A549 (cell line): ENCODE measurements around the gene CAB39. TPM values are rescaled to one million over a fixed set of nuclear protein-coding genes. Genes with fewer than 3 reads are reported as not detected.

Experiments used
- ATAC-seq, 2 experiments: fragments of 200-7000 bp in 1 of 2; fragments of >200 bp in 1 of 2; cut with Nextera tagmentation in 1 of 2; cut with Tn5 transposase in 1 of 2; 3 replicates each; pipeline versions ENCODE4 v1.8.0 to v1.9.1; 2018 to 2020; ENCODE audit warnings: mild to moderate bottlenecking in 1 of 2, moderate library complexity in 1 of 2
- CTCF ChIA-PET: fragments of 300-600 bp; sonication (Branson Sonifier 250); formaldehyde crosslinking; extraction: SDS; loops from one replicate; lab custom pipeline; 2021; ENCODE audit warnings: antibody characterized with exemption, inconsistent platforms; lab: Yijun Ruan, JAX
- POLR2A ChIA-PET: fragments of 350-600 bp; formaldehyde crosslinking; extraction: SDS; loops from one replicate; lab custom pipeline; 2021; ENCODE audit warnings: antibody characterized with exemption, inconsistent platforms; lab: Yijun Ruan, JAX
- DNase-seq, 2 experiments: peaks; one replicate each; pipeline versions ENCODE4 v3.0.0 to v3.0.0-alpha.2; 2011 to 2016; ENCODE audit warnings: low read depth in 1 of 2, low spot score in 1 of 2
- FAIRE-seq: peaks from 2 replicates; lab custom pipeline; 2011; peaks lifted over from hg19 to GRCh38; lab: Jason Lieb, UNC
- H3K27ac ChIP-seq, 2 experiments: fragments of >200 bp; sonication (Bioruptor Twin); formaldehyde crosslinking; 3 replicates each; pipeline ENCODE4 v1.5.1; 2016 to 2017
- H3K4me1 ChIP-seq: fragments of >200 bp; sonication (Bioruptor Twin); formaldehyde crosslinking; 3 replicates; pipeline ENCODE4 v1.6.1; 2016
- H3K4me2 ChIP-seq: fragments of >200 bp; sonication (Bioruptor Twin); formaldehyde crosslinking; 3 replicates; pipeline ENCODE4 v1.6.1; 2016
- H3K4me3 ChIP-seq: fragments of >200 bp; sonication (Bioruptor Twin); formaldehyde crosslinking; 3 replicates; pipeline ENCODE4 v1.5.1; 2016
- H3K9me3 ChIP-seq: fragments of >200 bp; sonication (Bioruptor Twin); formaldehyde crosslinking; 3 replicates; pipeline ENCODE4 v1.6.1; 2016
- CBX8 ChIP-seq: fragments of 200-600 bp; sonication (generic); IDR thresholded peaks from 2 replicates; pipeline ENCODE4 v1.6.1; 2016
- EHF ChIP-seq: fragments of 250-450 bp; sonication (Bioruptor Pico); IDR thresholded peaks from 2 replicates; pipeline ENCODE4 v1.5.0; 2020; ENCODE audit warnings: mild to moderate bottlenecking
- EP300 ChIP-seq, 2 experiments: fragments of >200 bp; sonication (Bioruptor Twin); formaldehyde crosslinking; IDR thresholded peaks; 2 replicates in 1 of 2; 3 replicates in 1 of 2; pipeline ENCODE4 v1.6.1; 2016 to 2017
- FOSL2 ChIP-seq, 2 experiments: fragments of 450-650 bp in 1 of 2; fragments of >200 bp in 1 of 2; sonication (Bioruptor Twin) in 1 of 2; formaldehyde crosslinking; IDR thresholded peaks; 2 replicates each; pipeline versions ENCODE4 v1.5.0 to v1.6.1; 2016 to 2020; ENCODE audit warnings: mild to moderate bottlenecking in 1 of 2, moderate library complexity in 1 of 2
- FOXS1 ChIP-seq: fragments of 250-450 bp; sonication (Bioruptor Pico); IDR thresholded peaks from 2 replicates; pipeline ENCODE4 v1.5.0; 2020; ENCODE audit warnings: mild to moderate bottlenecking, moderate library complexity
- GATA3 ChIP-seq: IDR thresholded peaks from 2 replicates; pipeline ENCODE4 v1.6.1; 2012; ENCODE audit warnings: borderline replicate concordance
- HES2 ChIP-seq: fragments of >200 bp; sonication (Bioruptor Twin); formaldehyde crosslinking; IDR thresholded peaks from 2 replicates; pipeline ENCODE4 v1.6.1; 2016
- HEYL ChIP-seq: fragments of 250-450 bp; sonication (Bioruptor Pico); IDR thresholded peaks from 2 replicates; pipeline ENCODE4 v1.8.0; 2021; ENCODE audit warnings: mild to moderate bottlenecking, moderate library complexity
- HOXB13 ChIP-seq: fragments of 250-450 bp; sonication (Bioruptor Pico); IDR thresholded peaks from 2 replicates; pipeline ENCODE4 v1.5.0; 2020; ENCODE audit warnings: low read depth, mild to moderate bottlenecking, moderate library complexity
- HOXB5 ChIP-seq: fragments of 250-450 bp; sonication (Bioruptor Pico); IDR thresholded peaks from 2 replicates; pipeline ENCODE4 v1.5.0; 2020; ENCODE audit warnings: mild to moderate bottlenecking, moderate library complexity
- JUNB ChIP-seq: fragments of >200 bp; sonication (Bioruptor Twin); formaldehyde crosslinking; IDR thresholded peaks from 2 replicates; pipeline ENCODE4 v1.6.1; 2016
- MAFK ChIP-seq: fragments of 450-650 bp; IDR thresholded peaks from 2 replicates; pipeline ENCODE4 v1.6.1; 2014; ENCODE audit not compliant: partially characterized antibody
- MAX ChIP-seq: IDR thresholded peaks from 2 replicates; pipeline ENCODE4 v1.6.1; 2012
- MYC ChIP-seq: IDR thresholded peaks from 2 replicates; pipeline ENCODE4 v1.6.1; 2012; ENCODE audit warnings: mild to moderate bottlenecking, inconsistent platforms, low read length, improper control_type of control experiment, borderline replicate concordance
- PBX3 ChIP-seq: IDR thresholded peaks from 2 replicates; pipeline ENCODE4 v1.6.1; 2012
- POLR2AphosphoS2 ChIP-seq: conservative IDR thresholded peaks from 2 replicates; pipeline ENCODE4 v1.6.1; 2012; ENCODE audit warnings: low read length, improper control_type of control experiment, inconsistent platforms
- RAD21 ChIP-seq, 2 experiments: fragments of >200 bp in 1 of 2; sonication (Bioruptor Twin) in 1 of 2; formaldehyde crosslinking in 1 of 2; IDR thresholded peaks in 1 of 2; conservative IDR thresholded peaks in 1 of 2; 2 replicates in 1 of 2; 3 replicates in 1 of 2; pipeline ENCODE4 v1.6.1; 2012 to 2018; ENCODE audit warnings: inconsistent platforms in 1 of 2
- RNF2 ChIP-seq: fragments of 200-600 bp; sonication (generic); IDR thresholded peaks from 2 replicates; pipeline ENCODE4 v1.6.1; 2016; ENCODE audit warnings: low read depth, mild to moderate bottlenecking, antibody characterized with exemption, moderate library complexity, borderline replicate concordance
- SREBF2 ChIP-seq: fragments of 450-650 bp; IDR thresholded peaks from 2 replicates; pipeline ENCODE4 v1.6.1; 2014; ENCODE audit warnings: mild to moderate bottlenecking, moderate library complexity
- TP53 ChIP-seq: fragments of 250-450 bp; sonication (Bioruptor Pico); IDR thresholded peaks from 2 replicates; pipeline ENCODE4 v1.5.0; 2021; ENCODE audit warnings: mild to moderate bottlenecking, moderate library complexity
- USF2 ChIP-seq: fragments of 450-650 bp; IDR thresholded peaks from 2 replicates; pipeline ENCODE4 v1.6.1; 2014; ENCODE audit warnings: antibody characterized with exemption
- ZC3H11A ChIP-seq: fragments of 450-650 bp; IDR thresholded peaks from 2 replicates; pipeline ENCODE4 v1.6.1; 2014; ENCODE audit warnings: antibody characterized with exemption, mild to moderate bottlenecking
- ZFP36 ChIP-seq: fragments of 450-650 bp; IDR thresholded peaks from 2 replicates; pipeline ENCODE4 v1.6.1; 2014; ENCODE audit warnings: borderline replicate concordance; ENCODE audit not compliant: partially characterized antibody
- ZSCAN20 ChIP-seq: fragments of 250-450 bp; sonication (Bioruptor Pico); IDR thresholded peaks from 2 replicates; pipeline ENCODE4 v1.8.0; 2022; ENCODE audit warnings: mild to moderate bottlenecking, moderate library complexity
- WGBS: methylation state at CpG from one replicate; pipeline ENCODE4 v1.1.6; 2017; ENCODE audit errors: missing lambda C conversion rate; 5-methylcytosine and 5-hydroxymethylcytosine counted together
- polyA plus RNA-seq, 4 experiments: library from polyadenylated mRNA; depleted of rRNA in 3 of 4; stranded (reverse); fragments of >200 nt; fragmentation: RNase III in 1 of 4; extraction: RNeasy Plus Mini Kit Qiagen cat#74134 plus additional on column Dnase treatment in 1 of 4; gene quantifications; 2 replicates in 3 of 4; 3 replicates in 1 of 4; pipeline ENCODE4 v1.2.3, GENCODE V29; 2011 to 2017

Gene CAB39
- polyA plus RNA-seq, 2 of the 4 experiments (the other 2 are of a cell fraction), result 28.4 to 54.2 TPM

- FAIRE-seq, result no peak
- no peak for DNase-seq
- CTCF ChIA-PET, result interaction anchor here (1.1 to 4.0 kb wide), 2 partner anchors 8 to 14 kb away, joined by 4 to 28 read pairs; no protein-coding TSS in a partner anchor
- H3K9me3 ChIP-seq, result peaks cover 39% of the 10 kb centered on the region
- no peak overlapping the region for H3K4me2 ChIP-seq
- no peak for ATAC-seq
- 85% methylated on average over 1 of the region's 1 CpG for WGBS
- no peak overlapping the region for H3K4me3 ChIP-seq
- POLR2A ChIA-PET, result no interaction called here
- H3K27ac ChIP-seq, result no peak overlapping the region
- H3K4me1 ChIP-seq, result peaks cover 15% of the 10 kb centered on the region
- TF ChIP-seq ZSCAN20 (CRISPR knock-in tag) (no peak), ZC3H11A (no peak), HEYL (CRISPR knock-in tag) (no peak), GATA3 (no peak), ZFP36 (no peak), HOXB5 (CRISPR knock-in tag) (no peak), RAD21 (conservative IDR thresholded peaks at IDR 0.05 in 1 of 2, IDR thresholded peaks at IDR 0.05 in 1 of 2) (no peak), HES2 (no peak)
- TF ChIP-seq, all 56 proteins: peak for 0
Measured at GRCh38 chr2:230790981-230791380, 78.3 kb downstream of the CAB39 start.

GRCh38 chr2:230793572-230794359 lies 81.1 kb downstream of the CAB39 start:
- POLR2A ChIA-PET, result interaction anchor here (0.6 to 1.1 kb wide), 2 partner anchors 80 to 671 kb away, joined by 3 to 4 read pairs; partner anchors contain the start of gene NCL
- no peak overlapping the region for H3K4me3 ChIP-seq
- peak overlapping the region; percentile 52 for H3K4me2 ChIP-seq
- CTCF ChIA-PET, result interaction anchor here (0.6 to 2.3 kb wide), 4 partner anchors 16 to 204 kb away, joined by 3 to 7 read pairs (median 4); no protein-coding TSS in a partner anchor
- ATAC-seq, result peak; percentile 91 to 93
- peaks cover 25% of the 10 kb centered on the region for H3K9me3 ChIP-seq
- FAIRE-seq, result no peak
- peak overlapping the region; percentile 56 to 82; a peak in 5 of 6 replicates for H3K27ac ChIP-seq
- H3K4me1 ChIP-seq, result peaks cover 15% of the 10 kb centered on the region
- TF ChIP-seq MAFK (peak; percentile 90), FOSL2 (IDR thresholded peaks at IDR 0.05) (peak; percentile 79), FOSL2 (CRISPR knock-in tag; IDR thresholded peaks at IDR 0.05) (peak; percentile 71), SREBF2 (no peak), CBX8 (no peak), FOXS1 (CRISPR knock-in tag) (peak; percentile 23; the same call in 1 of the 2 replicates), RNF2 (no peak), TP53 (CRISPR knock-in tag) (no peak), USF2 (no peak), GATA3 (peak; percentile 52; the same call in 1 of the 2 replicates), HOXB13 (CRISPR knock-in tag) (no peak), EP300 (IDR thresholded peaks at IDR 0.05) (peak in 1 of 2 experiments; percentile 31; a peak in 1 of 5 replicates), JUNB (peak; percentile 77), EHF (CRISPR knock-in tag) (no peak), POLR2AphosphoS2 (no peak), MAX (0 out of 2 replicates have a peak, but pooled peaks have one; percentile 16), MYC (no peak), PBX3 (no peak)
- 62% methylated on average over 8 of the region's 8 CpGs for WGBS
- DNase-seq, result peak; percentile 27 to 69
